B cell (primary cell): Measurements from ENCODE around the gene KIF4A. TPM values are rescaled to one million over a fixed set of nuclear protein-coding genes. Genes with fewer than 3 reads are reported as not detected.

Experiments
- ATAC-seq: fragments of 200-7000 bp; cut with Tn5 transposase; one replicate; pipeline ENCODE4 v1.10.0; 2021; ENCODE audit warnings: low read depth, mild to moderate bottlenecking, moderate number of reproducible peaks, moderate library complexity
- CTCF ChIA-PET: fragments of 350-600 bp; sonication (Branson Sonifier 250); formaldehyde crosslinking; loops from one replicate; lab custom pipeline; 2021; ENCODE audit warnings: antibody characterized with exemption, inconsistent platforms; lab: Charles Lee
- POLR2A ChIA-PET: fragments of 350-600 bp; sonication (Branson Sonifier 250); formaldehyde crosslinking; loops from one replicate; lab custom pipeline; 2021; ENCODE audit warnings: antibody characterized with exemption; lab: Charles Lee
- DNase-seq: peaks from one replicate; pipeline ENCODE4 v3.0.0; 2013
- H2AFZ ChIP-seq: 2 replicates; pipeline ENCODE4 v1.6.1; 2012; ENCODE audit warnings: mild to moderate bottlenecking, low read depth, low read length; ENCODE audit not compliant: insufficient read depth, poor library complexity, severe bottlenecking
- H3K27ac ChIP-seq, 2 donors: 1 replicate in 1 of 2; 2 replicates in 1 of 2; pipeline ENCODE4 v1.5.1; 2012 to 2013; ENCODE audit warnings: low read length in 2 of 2, mild to moderate bottlenecking in 2 of 2, moderate library complexity in 1 of 2
- H3K27me3 ChIP-seq, 4 experiments: fragments of 200-600 bp in 1 of 4; sonication (generic) in 1 of 4; replicated peaks in 1 of 4; 1 replicate in 2 of 4; 2 replicates in 2 of 4; pipeline versions ENCODE4 v1.6.1 to v1.7.0; 2013 to 2016; ENCODE audit warnings: low read length in 3 of 4, mild to moderate bottlenecking in 2 of 4, mixed read lengths in 1 of 4, moderate library complexity in 1 of 4; ENCODE audit not compliant: insufficient read depth in 4 of 4, control insufficient read depth in 3 of 4; ENCODE audit errors: control extremely low read depth in 1 of 4
- H3K36me3 ChIP-seq, 2 experiments: replicated peaks in 1 of 2; 1 replicate in 1 of 2; 2 replicates in 1 of 2; pipeline versions ENCODE4 v1.6.1 to v1.7.1; 2013; ENCODE audit warnings: low read length in 1 of 2; ENCODE audit not compliant: insufficient read depth in 2 of 2, control insufficient read depth in 1 of 2; ENCODE audit errors: control extremely low read depth in 1 of 2, extremely low read depth in 1 of 2
- H3K4me1 ChIP-seq, 2 donors: fragments of 200-600 bp in 1 of 2; sonication (generic) in 1 of 2; 1 replicate in 1 of 2; 2 replicates in 1 of 2; pipeline versions ENCODE4 v1.5.1 to v1.6.1; 2013 to 2017; ENCODE audit warnings: low read length in 2 of 2; ENCODE audit not compliant: control insufficient read depth in 2 of 2, insufficient read depth in 2 of 2
- H3K4me2 ChIP-seq: replicated peaks from 2 replicates; pipeline ENCODE3; 2012; ENCODE audit warnings: mild to moderate bottlenecking, low read depth, low read length; ENCODE audit not compliant: poor library complexity, severe bottlenecking
- H3K4me3 ChIP-seq, 5 experiments: fragments of 200-600 bp in 1 of 5; sonication (generic) in 1 of 5; 1 replicate in 3 of 5; 2 replicates in 2 of 5; pipeline versions ENCODE4 v1.5.1 to v1.7.0; 2011 to 2016; ENCODE audit warnings: low read length in 4 of 5, mild to moderate bottlenecking in 4 of 5, low read depth in 2 of 5, control low read depth in 1 of 5, moderate library complexity in 1 of 5; ENCODE audit not compliant: insufficient read depth in 1 of 5; ENCODE audit errors: control extremely low read depth in 1 of 5, extremely low read depth in 1 of 5
- H3K79me2 ChIP-seq: fragments of 200-600 bp; sonication (generic); one replicate; pipeline ENCODE4 v1.6.0; 2016; ENCODE audit warnings: low read length; ENCODE audit not compliant: control insufficient read depth, insufficient read depth
- H3K9ac ChIP-seq: fragments of 200-600 bp; sonication (generic); 2 replicates; pipeline ENCODE4 v1.6.1; 2017; ENCODE audit warnings: mild to moderate bottlenecking, low read length, moderate library complexity
- H3K9me3 ChIP-seq, 3 donors: one replicate each; pipeline versions ENCODE4 v1.6.1 to v1.7.1; 2013; ENCODE audit warnings: low read length in 2 of 3; ENCODE audit not compliant: control insufficient read depth in 2 of 3, insufficient read depth in 1 of 3; ENCODE audit errors: control extremely low read depth in 1 of 3
- H4K20me1 ChIP-seq: 2 replicates; pipeline ENCODE4 v1.6.0; 2012; ENCODE audit warnings: mild to moderate bottlenecking, low read length; ENCODE audit not compliant: insufficient read depth, control insufficient read depth, poor library complexity, severe bottlenecking
- H3K27ac Mint-ChIP-seq: one replicate; pipeline ENCODE4 v1.8.0; 2021; ENCODE audit warnings: mixed read lengths
- H3K27me3 Mint-ChIP-seq: one replicate; pipeline ENCODE4 v1.8.0; 2021; ENCODE audit warnings: mixed read lengths
- H3K4me1 Mint-ChIP-seq: one replicate; pipeline ENCODE4 v1.8.0; 2021; ENCODE audit warnings: mixed read lengths
- H3K4me3 Mint-ChIP-seq: one replicate; pipeline ENCODE4 v1.8.0; 2021; ENCODE audit warnings: mixed read lengths
- H3K9me3 Mint-ChIP-seq: one replicate; pipeline ENCODE4 v1.8.0; 2022; ENCODE audit warnings: mixed read lengths; ENCODE audit not compliant: insufficient read depth
- CTCF ChIP-seq: fragments of 200-600 bp; IDR thresholded peaks from one replicate; pipeline ENCODE4 v1.8.0; 2022; ENCODE audit warnings: antibody characterized with exemption, mild to moderate bottlenecking
- EZH2 ChIP-seq: IDR thresholded peaks from 2 replicates; pipeline ENCODE4 v1.6.1; 2012; ENCODE audit warnings: borderline replicate concordance, low read depth, mild to moderate bottlenecking, moderate library complexity, low read length; ENCODE audit not compliant: insufficient read depth, poor library complexity, severe bottlenecking
- WGBS: methylation state at CpG from one replicate; pipeline ENCODE4 v1.1.5; 2013; ENCODE audit warnings: missing lambda C conversion rate; ENCODE audit not compliant: insufficient coverage; 5-methylcytosine and 5-hydroxymethylcytosine counted together
- intact Hi-C: fragments of 100-400 bp; cut with micrococcal nuclease; formaldehyde crosslinking; loops from one replicate; pipeline ENCODE4 v1.10.0; 2022
- polyA plus RNA-seq: library from polyadenylated mRNA; depleted of rRNA; stranded (reverse); fragments of >200 nt; gene quantifications from 2 replicates; pipeline ENCODE4 v1.2.3, GENCODE V29; 2012
- total RNA-seq, 2 donors: library from RNA; stranded (reverse); fragments of 120-200 nt in 1 of 2; gene quantifications; 1 replicate in 1 of 2; 2 replicates in 1 of 2; pipeline versions ENCODE4 v1.2.3 to v1.2.4, GENCODE V29; 2013 to 2022

Gene KIF4A
- total and polyA plus RNA-seq, 2 donors (not counting 1 experiment from before 2014, with no cell fraction given), result 0.06 to 0.07 TPM

- intact Hi-C loops, result no loop called here
- no peak overlapping the region for H3K4me3 ChIP-seq
- no peak for TF ChIP-seq EZH2
- ATAC-seq (no peak), DNase-seq (no peak)
- Mint-ChIP-seq H3K27me3 (no peaks in the 10 kb centered on the region), H3K4me3 (no peak overlapping the region), H3K27ac (no peak overlapping the region), H3K9me3 (no peaks in the 10 kb centered on the region), H3K4me1 (no peaks in the 10 kb centered on the region)
- H3K4me2 ChIP-seq, result no peak overlapping the region
- WGBS, result no CpG with 5 or more reads among the region's 2 CpGs
- peaks cover 0 to 8% (median 0%) of the 10 kb centered on the region in 3 donors for H3K9me3 ChIP-seq
- no peak overlapping the region for H3K9ac ChIP-seq
- H3K4me1 ChIP-seq, result no peaks in the 10 kb centered on the region
- H3K79me2 ChIP-seq, result no peaks in the 10 kb centered on the region
- H2AFZ ChIP-seq, result no peak overlapping the region
- no peak overlapping the region for H3K27ac ChIP-seq
- no peaks in the 10 kb centered on the region for H4K20me1 ChIP-seq
- no peaks in the 10 kb centered on the region for H3K27me3 ChIP-seq
- ChIA-PET CTCF (no interaction called here), POLR2A (no interaction called here)
- H3K36me3 ChIP-seq, result no peaks in the 10 kb centered on the region
These were observed 64.8 kb downstream of the KIF4A start for GRCh38 chrX:70354716-70355115.

GRCh38 chrX:70359458-70359857, 69.6 kb downstream of the KIF4A start:
- POLR2A ChIA-PET, result no interaction called here
- H3K4me3 Mint-ChIP-seq, result no peak overlapping the region
- CTCF ChIA-PET, result no interaction called here

More at GRCh38 chrX:70359458-70359857, 69.6 kb downstream of the KIF4A start:
- no peak overlapping the region for H3K27ac Mint-ChIP-seq
- H3K9me3 Mint-ChIP-seq, result no peaks in the 10 kb centered on the region
- Histone ChIP-seq H3K27ac (no peak overlapping the region), H3K36me3 (no peaks in the 10 kb centered on the region), H3K4me2 (no peak overlapping the region), H3K9ac (no peak overlapping the region), H2AFZ (no peak overlapping the region), H3K4me1 (no peaks in the 10 kb centered on the region), H3K9me3 (peaks cover 0 to 4% (median 0%) of the 10 kb centered on the region in 3 donors), H3K4me3 (no peak overlapping the region), H3K27me3 (no peaks in the 10 kb centered on the region), H4K20me1 (no peaks in the 10 kb centered on the region), H3K79me2 (no peaks in the 10 kb centered on the region)
- 100% methylated on average over 1 of the region's 4 CpGs for WGBS
- no peak for DNase-seq
- intact Hi-C loops, result no loop called here
- TF ChIP-seq EZH2 (no peak), CTCF (no peak)
- no peaks in the 10 kb centered on the region for H3K27me3 Mint-ChIP-seq
- ATAC-seq, result no peak
- H3K4me1 Mint-ChIP-seq, result no peaks in the 10 kb centered on the region
